Gastrocnemius medialis (tissue), 4 donors: ENCODE results near the gene POU5F1.
"Not testable (repeated sequence)": the region's sequence is repeated elsewhere in the genome, so short reads cannot be mapped to it uniquely, and the experiment has no call there.

Experiments used
- CTCF ChIP-seq, 5 experiments: fragments of 450-650 bp in 3 of 5; fragments of 200-600 bp in 2 of 5; sonication (generic) in 2 of 5; IDR thresholded peaks in 4 of 5; conservative IDR thresholded peaks in 1 of 5; 1 replicate in 4 of 5; 2 replicates in 1 of 5; pipeline ENCODE4 v1.5.1; 2016 to 2019; ENCODE audit warnings: antibody characterized with exemption in 5 of 5, mild to moderate bottlenecking in 3 of 5, moderate library complexity in 3 of 5
- POLR2A ChIP-seq, 2 donors: fragments of 450-650 bp; IDR thresholded peaks; one replicate each; pipeline ENCODE4 v1.6.1; 2017; ENCODE audit warnings: antibody characterized with exemption in 2 of 2, mild to moderate bottlenecking in 2 of 2, moderate library complexity in 2 of 2

- TF ChIP-seq CTCF (IDR thresholded peaks at IDR 0.05 in 4 of 5, conservative IDR thresholded peaks at IDR 0.05 in 1 of 5); POLR2A (IDR thresholded peaks at IDR 0.05): not testable (repeated sequence)
Observed at GRCh38 chr6:31215216-31215615, 44.7 kb upstream of the POU5F1 start.
